Measurements from ENCODE around the gene CLCF1. TPM values are rescaled to one million over a fixed set of nuclear protein-coding genes. Genes with fewer than 3 reads are reported as not detected.

Gene CLCF1
- total and polyA plus RNA-seq, 8 donors: 7.3 to 15.3 (median 11.9) TPM

- Histone ChIP-seq H3K27me3 (no peaks in the 10 kb centered on the region), H3K36me3 (no peaks in the 10 kb centered on the region), H3K27ac (peak overlapping the region in 1 of 2 donors; percentile 80), H3K9me3 (no peaks in the 10 kb centered on the region), H3K4me3 (no peak overlapping the region), H3K4me1 (peaks cover 4 to 32% of the 10 kb centered on the region in 2 donors)
- intact Hi-C loops (cut with DNase I): no loop called here
- TF ChIP-seq CTCF (IDR thresholded peaks at IDR 0.05): peak; percentile 93 to 97
- ATAC-seq: peak; percentile 91
- DNase-seq: peak in 3 of 4 donors; percentile 79 to 91 (median 83)
Measured at GRCh38 chr11:67382276-67383136, 9.1 kb upstream of the CLCF1 start.

- Histone ChIP-seq H3K36me3 (no peaks in the 10 kb centered on the region), H3K27me3 (no peaks in the 10 kb centered on the region), H3K9me3 (no peaks in the 10 kb centered on the region), H3K4me1 (peaks cover 4 to 32% of the 10 kb centered on the region in 2 donors), H3K27ac (peak overlapping the region in 1 of 2 donors; percentile 80), H3K4me3 (no peak overlapping the region)
- intact Hi-C loops (cut with DNase I): no loop called here
- TF ChIP-seq CTCF (IDR thresholded peaks at IDR 0.05): no peak
- ATAC-seq: peak; percentile 4
- DNase-seq: no peak
Measured at GRCh38 chr11:67381244-67381972, 8.0 kb upstream of the CLCF1 start.

GRCh38 chr11:67379061-67380058 is 6.0 kb upstream of the CLCF1 start:
- intact Hi-C loops (cut with DNase I): loop anchor here in 1 of 2 donors (5.0 kb wide), 1 partner anchor 117 kb away; no protein-coding TSS in a partner anchor
- H3K4me1 ChIP-seq: peaks cover 4 to 48% of the 10 kb centered on the region in 2 donors
- no peak overlapping the region for H3K4me3 ChIP-seq
- H3K27me3 ChIP-seq: no peaks in the 10 kb centered on the region
- H3K36me3 ChIP-seq: no peaks in the 10 kb centered on the region
- DNase-seq (no peak), ATAC-seq (no peak)
- H3K9me3 ChIP-seq: no peaks in the 10 kb centered on the region
- H3K27ac ChIP-seq: no peak overlapping the region
- no peak for TF ChIP-seq CTCF (IDR thresholded peaks at IDR 0.05)

GRCh38 chr11:67378544-67378943 is 5.1 kb upstream of the CLCF1 start:
- DNase-seq (no peak), ATAC-seq (no peak)
- no peaks in the 10 kb centered on the region for H3K9me3 ChIP-seq
- no peak for TF ChIP-seq CTCF (IDR thresholded peaks at IDR 0.05)
- intact Hi-C loops (cut with DNase I): loop anchor here in 1 of 2 donors (5.0 kb wide), 1 partner anchor 116 kb away; no protein-coding TSS in a partner anchor
- H3K27me3 ChIP-seq: no peaks in the 10 kb centered on the region
- peaks cover 4 to 56% of the 10 kb centered on the region in 2 donors for H3K4me1 ChIP-seq
- H3K36me3 ChIP-seq: no peaks in the 10 kb centered on the region
- no peak overlapping the region for H3K4me3 ChIP-seq
- no peak overlapping the region for H3K27ac ChIP-seq
